HEK293 (cell line): ENCODE measurements around the gene R3HDM1.

Experiments used
- BCL11B ChIP-seq: fragments of 450-650 bp; formaldehyde crosslinking; IDR thresholded peaks from 2 replicates; pipeline ENCODE4 v1.5.1; 2016; ENCODE audit warnings: low read depth, missing biosample characterization, missing genetic modification characterization
- MEIS1 ChIP-seq: sonication (generic); formaldehyde crosslinking; IDR thresholded peaks from 2 replicates; pipeline ENCODE4 v1.8.1; 2022; ENCODE audit warnings: missing genetic modification reagents, mild to moderate bottlenecking, borderline replicate concordance
- ZNF623 ChIP-seq: fragments of 450-650 bp; formaldehyde crosslinking; IDR thresholded peaks from 2 replicates; pipeline ENCODE4 v1.5.1; 2016; ENCODE audit warnings: missing biosample characterization, missing genetic modification characterization
- ZNF76 ChIP-seq: fragments of 450-650 bp; formaldehyde crosslinking; IDR thresholded peaks from 2 replicates; pipeline ENCODE4; 2016; ENCODE audit warnings: low read depth, missing biosample characterization, missing genetic modification characterization, borderline replicate concordance
- TF ChIP-seq, protein P1 (sequence below): fragments of 450-650 bp; formaldehyde crosslinking; IDR thresholded peaks from 2 replicates; pipeline ENCODE4 v1.5.1; 2016; ENCODE audit warnings: missing biosample characterization, missing genetic modification characterization
- TF ChIP-seq, protein P2 (sequence below): sonication (generic); formaldehyde crosslinking; IDR thresholded peaks from 2 replicates; pipeline ENCODE4 v1.8.1; 2022; ENCODE audit warnings: mild to moderate bottlenecking, moderate library complexity, missing genetic modification reagents

DNA sequence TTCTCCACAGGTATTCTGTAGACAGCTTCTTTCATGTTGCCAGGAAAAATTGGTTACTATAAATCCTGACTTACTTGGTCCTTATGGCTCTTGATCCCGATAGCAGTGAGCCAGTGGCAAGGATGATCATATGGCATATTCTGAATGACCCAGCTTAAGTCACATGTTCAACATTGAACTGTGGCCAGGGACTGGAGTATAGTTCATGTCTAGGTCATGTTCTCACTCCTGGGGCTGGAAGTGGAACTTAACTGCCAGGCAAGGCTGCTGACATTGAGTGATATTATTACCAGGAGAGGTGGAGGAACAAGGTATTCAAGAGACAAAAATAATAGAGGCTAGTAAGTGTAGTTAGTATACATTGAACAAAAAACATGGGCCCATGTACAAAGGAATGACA, 26.2 kb downstream of the R3HDM1 start:
- TF ChIP-seq, protein P1, sequence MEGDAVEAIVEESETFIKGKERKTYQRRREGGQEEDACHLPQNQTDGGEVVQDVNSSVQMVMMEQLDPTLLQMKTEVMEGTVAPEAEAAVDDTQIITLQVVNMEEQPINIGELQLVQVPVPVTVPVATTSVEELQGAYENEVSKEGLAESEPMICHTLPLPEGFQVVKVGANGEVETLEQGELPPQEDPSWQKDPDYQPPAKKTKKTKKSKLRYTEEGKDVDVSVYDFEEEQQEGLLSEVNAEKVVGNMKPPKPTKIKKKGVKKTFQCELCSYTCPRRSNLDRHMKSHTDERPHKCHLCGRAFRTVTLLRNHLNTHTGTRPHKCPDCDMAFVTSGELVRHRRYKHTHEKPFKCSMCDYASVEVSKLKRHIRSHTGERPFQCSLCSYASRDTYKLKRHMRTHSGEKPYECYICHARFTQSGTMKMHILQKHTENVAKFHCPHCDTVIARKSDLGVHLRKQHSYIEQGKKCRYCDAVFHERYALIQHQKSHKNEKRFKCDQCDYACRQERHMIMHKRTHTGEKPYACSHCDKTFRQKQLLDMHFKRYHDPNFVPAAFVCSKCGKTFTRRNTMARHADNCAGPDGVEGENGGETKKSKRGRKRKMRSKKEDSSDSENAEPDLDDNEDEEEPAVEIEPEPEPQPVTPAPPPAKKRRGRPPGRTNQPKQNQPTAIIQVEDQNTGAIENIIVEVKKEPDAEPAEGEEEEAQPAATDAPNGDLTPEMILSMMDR (tag by site-specific recombination) = no peak
- no peak for TF ChIP-seq ZNF76
- TF ChIP-seq, protein P2, sequence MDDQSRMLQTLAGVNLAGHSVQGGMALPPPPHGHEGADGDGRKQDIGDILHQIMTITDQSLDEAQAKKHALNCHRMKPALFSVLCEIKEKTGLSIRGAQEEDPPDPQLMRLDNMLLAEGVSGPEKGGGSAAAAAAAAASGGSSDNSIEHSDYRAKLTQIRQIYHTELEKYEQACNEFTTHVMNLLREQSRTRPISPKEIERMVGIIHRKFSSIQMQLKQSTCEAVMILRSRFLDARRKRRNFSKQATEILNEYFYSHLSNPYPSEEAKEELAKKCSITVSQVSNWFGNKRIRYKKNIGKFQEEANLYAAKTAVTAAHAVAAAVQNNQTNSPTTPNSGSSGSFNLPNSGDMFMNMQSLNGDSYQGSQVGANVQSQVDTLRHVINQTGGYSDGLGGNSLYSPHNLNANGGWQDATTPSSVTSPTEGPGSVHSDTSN = no peak
- no peak for TF ChIP-seq ZNF623 (tag by site-specific recombination)
- no peak for TF ChIP-seq BCL11B (tag by site-specific recombination)
- no peak for TF ChIP-seq MEIS1
